Liver (tissue), 9 donors: ENCODE measurements around the gene CHRNB2. TPM values are rescaled to one million over a fixed set of nuclear protein-coding genes. Genes with fewer than 3 reads are reported as not detected.

Experiments used
- DNase-seq: peaks from one replicate; pipeline ENCODE4 v3.0.0-alpha.2; 2017; ENCODE audit warnings: low spot score
- H3K27ac ChIP-seq, 2 donors: one replicate each; pipeline ENCODE4 v1.7.0; 2013; ENCODE audit warnings: inconsistent platforms in 2 of 2, low read length in 2 of 2, control low read depth in 1 of 2, low read depth in 1 of 2, mild to moderate bottlenecking in 1 of 2
- H3K27me3 ChIP-seq, 4 donors: one replicate each; pipeline versions ENCODE4 v1.6.1 to v1.7.0; 2013; ENCODE audit warnings: low read length in 3 of 4, inconsistent platforms in 1 of 4, mild to moderate bottlenecking in 1 of 4, moderate library complexity in 1 of 4; ENCODE audit not compliant: control insufficient read depth in 4 of 4, insufficient read depth in 4 of 4
- H3K36me3 ChIP-seq, 4 donors: one replicate each; pipeline versions ENCODE4 v1.6.1 to v1.7.0; 2013; ENCODE audit warnings: low read length in 3 of 4, mild to moderate bottlenecking in 3 of 4, low read depth in 1 of 4, moderate library complexity in 1 of 4; ENCODE audit not compliant: control insufficient read depth in 4 of 4, insufficient read depth in 3 of 4
- H3K4me1 ChIP-seq, 4 donors: one replicate each; pipeline versions ENCODE4 v1.6.1 to v1.7.0; 2013; ENCODE audit warnings: low read length in 3 of 4, mild to moderate bottlenecking in 3 of 4, moderate library complexity in 1 of 4; ENCODE audit not compliant: control insufficient read depth in 4 of 4, insufficient read depth in 4 of 4
- H3K4me3 ChIP-seq, 3 donors: one replicate each; pipeline versions ENCODE4 v1.6.1 to v1.7.0; 2013; ENCODE audit warnings: low read length in 3 of 3, control low read depth in 1 of 3, low read depth in 1 of 3, mild to moderate bottlenecking in 1 of 3
- H3K9ac ChIP-seq, 2 donors: one replicate each; pipeline ENCODE4 v1.7.0; 2013; ENCODE audit warnings: low read length in 2 of 2, mild to moderate bottlenecking in 2 of 2, moderate library complexity in 2 of 2, control low read depth in 1 of 2, low read depth in 1 of 2
- H3K9me3 ChIP-seq, 4 donors: one replicate each; pipeline versions ENCODE4 v1.6.1 to v1.7.0; 2013; ENCODE audit warnings: low read length in 3 of 4; ENCODE audit not compliant: control insufficient read depth in 4 of 4
- ATF3 ChIP-seq: IDR thresholded peaks from 2 replicates; pipeline ENCODE4 v1.6.1; 2016; ENCODE audit warnings: antibody characterized with exemption
- CTCF ChIP-seq: fragments of 150-350 bp; IDR thresholded peaks from 2 replicates; pipeline ENCODE4 v1.5.1; 2017; ENCODE audit warnings: improper control_type of control experiment, low read depth, low read length; ENCODE audit not compliant: missing input control
- EGR1 ChIP-seq, 2 donors: IDR thresholded peaks; 2 replicates each; pipeline ENCODE4 v1.6.1; 2016 to 2018; ENCODE audit warnings: antibody characterized with exemption in 2 of 2, low read depth in 2 of 2
- FOXA2 ChIP-seq: IDR thresholded peaks from 2 replicates; pipeline ENCODE4 v1.6.1; 2016; ENCODE audit warnings: antibody characterized with exemption
- HNF4G ChIP-seq: IDR thresholded peaks from 2 replicates; pipeline ENCODE4 v1.6.1; 2016; ENCODE audit warnings: antibody characterized with exemption
- NR2F2 ChIP-seq: IDR thresholded peaks from 2 replicates; pipeline ENCODE4 v1.6.1; 2016; ENCODE audit warnings: antibody characterized with exemption
- RAD21 ChIP-seq, 2 donors: IDR thresholded peaks; 2 replicates each; pipeline ENCODE4 v1.6.1; 2016; ENCODE audit warnings: antibody characterized with exemption in 2 of 2, mild to moderate bottlenecking in 2 of 2
- RXRA ChIP-seq, 2 donors: IDR thresholded peaks; 2 replicates each; pipeline ENCODE4 v1.6.1; 2017 to 2018; ENCODE audit warnings: antibody characterized with exemption in 2 of 2, mild to moderate bottlenecking in 1 of 2
- SP1 ChIP-seq: IDR thresholded peaks from 2 replicates; pipeline ENCODE4 v1.6.1; 2018; ENCODE audit warnings: antibody characterized with exemption, mild to moderate bottlenecking
- TAF1 ChIP-seq: conservative IDR thresholded peaks from 2 replicates; pipeline ENCODE4 v1.6.1; 2016; ENCODE audit warnings: antibody characterized with exemption, mild to moderate bottlenecking
- WGBS: extraction: QIAGEN DNeasy Blood & Tissue Kit; methylation state at CpG from one replicate; pipeline ENCODE4 v1.1.7; 2013; 5-methylcytosine and 5-hydroxymethylcytosine counted together
- polyA plus RNA-seq, 2 donors: library from polyadenylated mRNA; stranded (reverse) in 1 of 2; unstranded in 1 of 2; fragments of 200-250 nt in 1 of 2; fragments of >200 nt in 1 of 2; fragmentation: Nextera tagmentation in 1 of 2; extraction: Ambion mirVana in 1 of 2; gene quantifications; one replicate each; pipeline versions ENCODE4 v1.2.1 to v1.2.3, GENCODE V29; 2013 to 2015
- total RNA-seq, 2 donors: library from RNA; depleted of rRNA; stranded (reverse); fragments of >200 nt; gene quantifications; one replicate each; pipeline ENCODE4 v1.2.3, GENCODE V29; 2014
- TF ChIP-seq, protein P1 (sequence below): IDR thresholded peaks from 2 replicates; pipeline ENCODE4 v1.6.1; 2016; ENCODE audit warnings: antibody characterized with exemption
- donor health status: healthy.
- donor health status: healthy.
- donor health status: healthy.
- donor health status: healthy.
- donor health status: healthy.

Gene CHRNB2
- total and polyA plus RNA-seq, 4 donors: under 0.01 to 0.06 (median 0.01) TPM; not detected in 1

GRCh38 chr1:154572468-154573167 is 5.0 kb downstream of the CHRNB2 start:
- H3K9ac ChIP-seq: no peak overlapping the region
- H3K27me3 ChIP-seq: peaks cover 0 to 2% (median 0%) of the 10 kb centered on the region in 4 donors
- H3K4me1 ChIP-seq: peaks cover 1 to 6% (median 5%) of the 10 kb centered on the region in 4 donors
- H3K27ac ChIP-seq: no peak overlapping the region
- no peak overlapping the region for H3K4me3 ChIP-seq
- 66% methylated on average over 10 of the region's 10 CpGs for WGBS
- H3K36me3 ChIP-seq: no peaks in the 10 kb centered on the region
- TF ChIP-seq SP1: no peak
- DNase-seq: no peak
- no peaks in the 10 kb centered on the region for H3K9me3 ChIP-seq

DNA sequence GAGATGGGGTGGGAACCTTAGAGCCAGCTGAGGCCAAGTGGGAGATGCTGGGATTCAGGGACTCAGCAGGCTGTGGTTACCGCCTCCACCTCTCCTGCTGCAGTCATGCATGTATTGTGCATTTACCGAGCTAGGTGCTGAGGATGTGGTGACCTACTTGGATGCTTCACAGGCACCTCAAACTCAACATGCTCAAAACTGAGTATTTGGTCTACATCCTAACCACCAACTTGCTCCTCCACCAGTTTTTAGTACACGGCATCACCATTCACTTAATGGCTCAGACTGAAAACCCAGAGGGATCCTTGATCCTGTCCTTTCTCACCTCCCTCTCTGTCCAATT is 5.6 kb downstream of the CHRNB2 start:
- H3K9ac ChIP-seq: no peak overlapping the region
- peaks cover 0 to 2% (median 0%) of the 10 kb centered on the region in 4 donors for H3K27me3 ChIP-seq
- H3K4me3 ChIP-seq: no peak overlapping the region
- no peaks in the 10 kb centered on the region for H3K36me3 ChIP-seq
- no peak for DNase-seq
- H3K4me1 ChIP-seq: peaks cover 0 to 1% (median under 1%) of the 10 kb centered on the region in 4 donors
- TF ChIP-seq ATF3: no peak
- TF ChIP-seq SP1: no peak
- no peak for TF ChIP-seq RXRA (IDR thresholded peaks at IDR 0.05)
- TF ChIP-seq, protein P1, sequence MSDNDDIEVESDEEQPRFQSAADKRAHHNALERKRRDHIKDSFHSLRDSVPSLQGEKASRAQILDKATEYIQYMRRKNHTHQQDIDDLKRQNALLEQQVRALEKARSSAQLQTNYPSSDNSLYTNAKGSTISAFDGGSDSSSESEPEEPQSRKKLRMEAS: no peak
- no peak for TF ChIP-seq FOXA2
- no peak for TF ChIP-seq HNF4G
- TF ChIP-seq NR2F2: no peak
- no peak for TF ChIP-seq EGR1 (IDR thresholded peaks at IDR 0.05; ENCODE audit: low read depth in 2 of 2)
- 86% methylated on average over 3 of the region's 3 CpGs for WGBS
- no peaks in the 10 kb centered on the region for H3K9me3 ChIP-seq
- H3K27ac ChIP-seq: no peak overlapping the region

DNA sequence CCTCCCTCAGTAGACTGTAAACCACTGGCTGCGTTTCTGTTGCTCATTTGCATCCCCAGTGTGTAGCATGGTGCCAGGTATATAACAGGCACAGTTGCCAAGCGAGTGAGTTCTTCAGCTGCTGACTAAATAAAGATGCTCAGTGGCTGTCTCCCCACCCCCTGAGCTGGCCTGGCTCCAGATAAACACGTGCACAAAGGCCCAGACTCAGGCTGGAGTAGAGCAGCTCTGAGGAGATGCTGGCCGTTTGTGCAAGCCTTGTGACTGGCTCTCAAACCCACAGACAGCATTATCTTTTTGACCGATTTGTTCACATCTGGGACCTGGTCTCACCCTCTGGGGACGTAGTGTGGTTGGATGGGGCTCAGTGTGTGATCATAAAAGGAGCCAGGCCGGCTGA is 7.1 kb downstream of the CHRNB2 start:
- WGBS: 19% methylated on average over 7 of the region's 7 CpGs
- TF ChIP-seq RAD21 (IDR thresholded peaks at IDR 0.05) (no peak), TAF1 (no peak), CTCF (no peak)
- no peak overlapping the region for H3K4me3 ChIP-seq
- DNase-seq: no peak
- H3K27me3 ChIP-seq: no peaks in the 10 kb centered on the region
- no peak overlapping the region for H3K9ac ChIP-seq
- peaks cover 7 to 15% (median 11%) of the 10 kb centered on the region in 4 donors for H3K36me3 ChIP-seq
- no peak overlapping the region for H3K27ac ChIP-seq
- H3K4me1 ChIP-seq: no peaks in the 10 kb centered on the region
- no peaks in the 10 kb centered on the region for H3K9me3 ChIP-seq
